ENCODE data around the gene EEFSEC. TPM values are rescaled to one million over a fixed set of nuclear protein-coding genes. Genes with fewer than 3 reads are reported as not detected.

The EEFSEC gene
- total and polyA plus RNA-seq, 2 experiments from 2014 or later = 10.1 to 16.2 TPM

DNA sequence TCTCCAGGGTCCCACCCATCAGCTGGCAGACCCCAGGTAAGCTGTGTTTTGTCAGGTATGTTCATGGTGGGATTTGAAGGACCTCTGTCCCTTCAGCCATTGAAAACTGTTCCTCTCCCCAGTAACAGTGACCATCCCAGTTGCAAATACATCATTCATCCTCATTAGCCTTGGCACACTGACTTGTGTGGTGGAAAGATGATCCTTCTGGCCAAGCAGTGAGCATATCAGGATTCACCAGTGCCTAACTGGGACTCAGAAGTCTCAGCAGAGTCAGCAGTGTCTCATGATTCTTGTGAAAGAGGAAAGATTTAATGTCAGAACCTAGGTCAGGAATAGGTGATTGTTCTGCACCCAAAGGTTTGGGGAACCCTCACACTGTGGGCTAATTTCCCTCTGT lies 223.2 kb downstream of the EEFSEC start:
- Histone ChIP-seq H3K4me3 (no peak overlapping the region), H3K4me2 (no peak overlapping the region), H3K36me3 (ENCODE audit: insufficient read depth) (no peaks in the 10 kb centered on the region), H3K27ac (ENCODE audit: low read depth) (no peak overlapping the region), H3K9me2 (ENCODE audit: insufficient read depth) (no peaks in the 10 kb centered on the region), H2AFZ (no peak overlapping the region), H3K79me2 (replicated peaks; ENCODE audit: insufficient read depth) (no peaks in the 10 kb centered on the region), H4K20me1 (replicated peaks; ENCODE audit: insufficient read depth) (peaks cover 7% of the 10 kb centered on the region), H3K4me1 (ENCODE audit: insufficient read depth) (no peaks in the 10 kb centered on the region), H3K27me3 (ENCODE audit: insufficient read depth) (no peaks in the 10 kb centered on the region), H3F3A (replicated peaks; ENCODE audit: low read depth) (no peaks in the 10 kb centered on the region)
- DNase-seq (ENCODE audit: low spot score) (no peak), ATAC-seq (no peak)
- no peaks in the 10 kb centered on the region for H3K9me3 Mint-ChIP-seq
- H3K27me3 Mint-ChIP-seq (ENCODE audit: insufficient read depth, low read depth, poor library complexity) = peaks cover 11% of the 10 kb centered on the region
- no peak overlapping the region for H3K27ac Mint-ChIP-seq
- TF ChIP-seq STAT1 (IDR thresholded peaks at IDR 0.05; ENCODE audit: unreplicated experiment) = no peak
- TF ChIP-seq NANOG (IDR thresholded peaks at IDR 0.05; ENCODE audit: borderline replicate concordance) = no peak
- no peak for TF ChIP-seq JUNB (IDR thresholded peaks at IDR 0.05; ENCODE audit: unreplicated experiment)
- no peak for TF ChIP-seq ZNF114 (CRISPR knock-in tag; IDR thresholded peaks at IDR 0.05)
- TF ChIP-seq, protein P1, sequence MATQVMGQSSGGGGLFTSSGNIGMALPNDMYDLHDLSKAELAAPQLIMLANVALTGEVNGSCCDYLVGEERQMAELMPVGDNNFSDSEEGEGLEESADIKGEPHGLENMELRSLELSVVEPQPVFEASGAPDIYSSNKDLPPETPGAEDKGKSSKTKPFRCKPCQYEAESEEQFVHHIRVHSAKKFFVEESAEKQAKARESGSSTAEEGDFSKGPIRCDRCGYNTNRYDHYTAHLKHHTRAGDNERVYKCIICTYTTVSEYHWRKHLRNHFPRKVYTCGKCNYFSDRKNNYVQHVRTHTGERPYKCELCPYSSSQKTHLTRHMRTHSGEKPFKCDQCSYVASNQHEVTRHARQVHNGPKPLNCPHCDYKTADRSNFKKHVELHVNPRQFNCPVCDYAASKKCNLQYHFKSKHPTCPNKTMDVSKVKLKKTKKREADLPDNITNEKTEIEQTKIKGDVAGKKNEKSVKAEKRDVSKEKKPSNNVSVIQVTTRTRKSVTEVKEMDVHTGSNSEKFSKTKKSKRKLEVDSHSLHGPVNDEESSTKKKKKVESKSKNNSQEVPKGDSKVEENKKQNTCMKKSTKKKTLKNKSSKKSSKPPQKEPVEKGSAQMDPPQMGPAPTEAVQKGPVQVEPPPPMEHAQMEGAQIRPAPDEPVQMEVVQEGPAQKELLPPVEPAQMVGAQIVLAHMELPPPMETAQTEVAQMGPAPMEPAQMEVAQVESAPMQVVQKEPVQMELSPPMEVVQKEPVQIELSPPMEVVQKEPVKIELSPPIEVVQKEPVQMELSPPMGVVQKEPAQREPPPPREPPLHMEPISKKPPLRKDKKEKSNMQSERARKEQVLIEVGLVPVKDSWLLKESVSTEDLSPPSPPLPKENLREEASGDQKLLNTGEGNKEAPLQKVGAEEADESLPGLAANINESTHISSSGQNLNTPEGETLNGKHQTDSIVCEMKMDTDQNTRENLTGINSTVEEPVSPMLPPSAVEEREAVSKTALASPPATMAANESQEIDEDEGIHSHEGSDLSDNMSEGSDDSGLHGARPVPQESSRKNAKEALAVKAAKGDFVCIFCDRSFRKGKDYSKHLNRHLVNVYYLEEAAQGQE (IDR thresholded peaks at IDR 0.05; ENCODE audit: unreplicated experiment) = no peak
- no peak for TF ChIP-seq POLR2AphosphoS5 (IDR thresholded peaks at IDR 0.05; ENCODE audit: low read depth)
- H3K36me3 Mint-ChIP-seq (ENCODE audit: low read depth) = no peaks in the 10 kb centered on the region
- no peak overlapping the region for H3K4me3 Mint-ChIP-seq
- peaks cover 9% of the 10 kb centered on the region; the same call in 2 of the 3 replicates for H3K4me1 Mint-ChIP-seq

DNA sequence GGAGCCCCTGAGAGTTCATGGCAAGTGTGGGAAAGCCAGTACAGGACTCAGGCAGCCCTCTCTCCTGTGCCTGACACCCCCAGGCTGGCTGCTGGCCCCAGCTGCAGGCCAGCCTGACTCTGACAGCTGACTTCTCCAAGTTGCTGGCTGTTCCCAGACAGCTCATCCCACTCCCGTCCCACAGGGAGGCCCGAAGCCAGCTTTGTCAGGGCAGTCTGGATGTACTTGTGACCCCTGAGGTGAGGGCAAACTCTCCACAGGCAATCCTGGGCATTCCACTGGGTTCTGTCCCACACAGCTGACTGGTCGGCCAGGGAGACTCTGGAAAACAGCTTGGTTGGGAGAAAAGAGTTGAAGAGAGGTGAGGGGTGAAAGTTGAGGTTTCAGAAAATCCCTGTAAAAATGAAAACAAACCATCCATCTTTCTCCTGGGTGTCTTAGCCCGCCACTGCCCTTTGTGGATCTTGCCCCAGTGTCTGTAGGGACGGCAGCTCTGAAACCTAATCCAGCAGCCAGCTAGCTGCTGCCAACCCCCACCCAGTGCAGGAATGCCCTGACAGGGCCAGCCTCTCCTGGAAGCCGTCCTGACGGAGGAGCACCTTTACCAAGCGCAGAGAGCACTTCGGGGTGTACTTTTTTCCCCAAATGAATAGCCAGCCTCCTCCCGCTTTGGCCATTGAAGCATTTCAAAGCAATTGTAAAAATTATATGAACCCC lies 225.5 kb downstream of the EEFSEC start:
- ATAC-seq (peak; percentile 58), DNase-seq (ENCODE audit: low spot score) (no peak)
- H3K36me3 ChIP-seq (ENCODE audit: insufficient read depth) = no peaks in the 10 kb centered on the region
- no peaks in the 10 kb centered on the region for H3K4me1 ChIP-seq (ENCODE audit: insufficient read depth)
- no peak overlapping the region for H3K27ac ChIP-seq (ENCODE audit: low read depth)
- no peaks in the 10 kb centered on the region for H3K9me3 Mint-ChIP-seq
- no peaks in the 10 kb centered on the region for H3K27me3 ChIP-seq (ENCODE audit: insufficient read depth)
- H3K79me2 ChIP-seq (replicated peaks; ENCODE audit: insufficient read depth) = no peaks in the 10 kb centered on the region
- no peak overlapping the region for H2AFZ ChIP-seq
- no peak overlapping the region for H3K4me2 ChIP-seq
- H3K4me1 Mint-ChIP-seq = peaks cover 5% of the 10 kb centered on the region; the same call in 1 of the 3 replicates
- no peak overlapping the region for H3K4me3 Mint-ChIP-seq
- peaks cover 9% of the 10 kb centered on the region for H3K27me3 Mint-ChIP-seq (ENCODE audit: insufficient read depth, low read depth, poor library complexity)
- no peak overlapping the region for H3K4me3 ChIP-seq
- no peaks in the 10 kb centered on the region for H3K9me2 ChIP-seq (ENCODE audit: insufficient read depth)
- H4K20me1 ChIP-seq (replicated peaks; ENCODE audit: insufficient read depth) = peaks cover 7% of the 10 kb centered on the region
- H3K27ac Mint-ChIP-seq = no peak overlapping the region
- no peaks in the 10 kb centered on the region for H3F3A ChIP-seq (replicated peaks; ENCODE audit: low read depth)
- no peaks in the 10 kb centered on the region for H3K36me3 Mint-ChIP-seq (ENCODE audit: low read depth)
- no peak for TF ChIP-seq STAT1 (IDR thresholded peaks at IDR 0.05; ENCODE audit: unreplicated experiment)
- TF ChIP-seq NANOG (IDR thresholded peaks at IDR 0.05; ENCODE audit: borderline replicate concordance) = no peak
- TF ChIP-seq, protein P2, sequence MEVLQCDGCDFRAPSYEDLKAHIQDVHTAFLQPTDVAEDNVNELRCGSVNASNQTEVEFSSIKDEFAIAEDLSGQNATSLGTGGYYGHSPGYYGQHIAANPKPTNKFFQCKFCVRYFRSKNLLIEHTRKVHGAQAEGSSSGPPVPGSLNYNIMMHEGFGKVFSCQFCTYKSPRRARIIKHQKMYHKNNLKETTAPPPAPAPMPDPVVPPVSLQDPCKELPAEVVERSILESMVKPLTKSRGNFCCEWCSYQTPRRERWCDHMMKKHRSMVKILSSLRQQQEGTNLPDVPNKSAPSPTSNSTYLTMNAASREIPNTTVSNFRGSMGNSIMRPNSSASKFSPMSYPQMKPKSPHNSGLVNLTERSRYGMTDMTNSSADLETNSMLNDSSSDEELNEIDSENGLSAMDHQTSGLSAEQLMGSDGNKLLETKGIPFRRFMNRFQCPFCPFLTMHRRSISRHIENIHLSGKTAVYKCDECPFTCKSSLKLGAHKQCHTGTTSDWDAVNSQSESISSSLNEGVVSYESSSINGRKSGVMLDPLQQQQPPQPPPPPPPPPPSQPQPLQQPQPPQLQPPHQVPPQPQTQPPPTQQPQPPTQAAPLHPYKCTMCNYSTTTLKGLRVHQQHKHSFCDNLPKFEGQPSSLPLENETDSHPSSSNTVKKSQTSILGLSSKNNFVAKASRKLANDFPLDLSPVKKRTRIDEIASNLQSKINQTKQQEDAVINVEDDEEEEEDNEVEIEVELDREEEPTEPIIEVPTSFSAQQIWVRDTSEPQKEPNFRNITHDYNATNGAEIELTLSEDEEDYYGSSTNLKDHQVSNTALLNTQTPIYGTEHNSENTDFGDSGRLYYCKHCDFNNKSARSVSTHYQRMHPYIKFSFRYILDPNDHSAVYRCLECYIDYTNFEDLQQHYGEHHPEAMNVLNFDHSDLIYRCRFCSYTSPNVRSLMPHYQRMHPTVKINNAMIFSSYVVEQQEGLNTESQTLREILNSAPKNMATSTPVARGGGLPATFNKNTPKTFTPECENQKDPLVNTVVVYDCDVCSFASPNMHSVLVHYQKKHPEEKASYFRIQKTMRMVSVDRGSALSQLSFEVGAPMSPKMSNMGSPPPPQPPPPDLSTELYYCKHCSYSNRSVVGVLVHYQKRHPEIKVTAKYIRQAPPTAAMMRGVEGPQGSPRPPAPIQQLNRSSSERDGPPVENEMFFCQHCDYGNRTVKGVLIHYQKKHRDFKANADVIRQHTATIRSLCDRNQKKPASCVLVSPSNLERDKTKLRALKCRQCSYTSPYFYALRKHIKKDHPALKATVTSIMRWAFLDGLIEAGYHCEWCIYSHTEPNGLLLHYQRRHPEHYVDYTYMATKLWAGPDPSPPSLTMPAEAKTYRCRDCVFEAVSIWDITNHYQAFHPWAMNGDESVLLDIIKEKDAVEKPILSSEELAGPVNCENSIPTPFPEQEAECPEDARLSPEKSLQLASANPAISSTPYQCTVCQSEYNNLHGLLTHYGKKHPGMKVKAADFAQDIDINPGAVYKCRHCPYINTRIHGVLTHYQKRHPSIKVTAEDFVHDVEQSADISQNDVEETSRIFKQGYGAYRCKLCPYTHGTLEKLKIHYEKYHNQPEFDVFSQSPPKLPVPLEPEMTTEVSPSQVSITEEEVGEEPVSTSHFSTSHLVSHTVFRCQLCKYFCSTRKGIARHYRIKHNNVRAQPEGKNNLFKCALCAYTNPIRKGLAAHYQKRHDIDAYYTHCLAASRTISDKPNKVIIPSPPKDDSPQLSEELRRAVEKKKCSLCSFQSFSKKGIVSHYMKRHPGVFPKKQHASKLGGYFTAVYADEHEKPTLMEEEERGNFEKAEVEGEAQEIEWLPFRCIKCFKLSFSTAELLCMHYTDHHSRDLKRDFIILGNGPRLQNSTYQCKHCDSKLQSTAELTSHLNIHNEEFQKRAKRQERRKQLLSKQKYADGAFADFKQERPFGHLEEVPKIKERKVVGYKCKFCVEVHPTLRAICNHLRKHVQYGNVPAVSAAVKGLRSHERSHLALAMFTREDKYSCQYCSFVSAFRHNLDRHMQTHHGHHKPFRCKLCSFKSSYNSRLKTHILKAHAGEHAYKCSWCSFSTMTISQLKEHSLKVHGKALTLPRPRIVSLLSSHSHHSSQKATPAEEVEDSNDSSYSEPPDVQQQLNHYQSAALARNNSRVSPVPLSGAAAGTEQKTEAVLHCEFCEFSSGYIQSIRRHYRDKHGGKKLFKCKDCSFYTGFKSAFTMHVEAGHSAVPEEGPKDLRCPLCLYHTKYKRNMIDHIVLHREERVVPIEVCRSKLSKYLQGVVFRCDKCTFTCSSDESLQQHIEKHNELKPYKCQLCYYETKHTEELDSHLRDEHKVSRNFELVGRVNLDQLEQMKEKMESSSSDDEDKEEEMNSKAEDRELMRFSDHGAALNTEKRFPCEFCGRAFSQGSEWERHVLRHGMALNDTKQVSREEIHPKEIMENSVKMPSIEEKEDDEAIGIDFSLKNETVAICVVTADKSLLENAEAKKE (CRISPR knock-in tag; IDR thresholded peaks at IDR 0.05) = no peak
- no peak for TF ChIP-seq POLR2AphosphoS5 (IDR thresholded peaks at IDR 0.05; ENCODE audit: low read depth)
- TF ChIP-seq, protein P3, sequence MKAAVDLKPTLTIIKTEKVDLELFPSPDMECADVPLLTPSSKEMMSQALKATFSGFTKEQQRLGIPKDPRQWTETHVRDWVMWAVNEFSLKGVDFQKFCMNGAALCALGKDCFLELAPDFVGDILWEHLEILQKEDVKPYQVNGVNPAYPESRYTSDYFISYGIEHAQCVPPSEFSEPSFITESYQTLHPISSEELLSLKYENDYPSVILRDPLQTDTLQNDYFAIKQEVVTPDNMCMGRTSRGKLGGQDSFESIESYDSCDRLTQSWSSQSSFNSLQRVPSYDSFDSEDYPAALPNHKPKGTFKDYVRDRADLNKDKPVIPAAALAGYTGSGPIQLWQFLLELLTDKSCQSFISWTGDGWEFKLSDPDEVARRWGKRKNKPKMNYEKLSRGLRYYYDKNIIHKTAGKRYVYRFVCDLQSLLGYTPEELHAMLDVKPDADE (IDR thresholded peaks at IDR 0.05) = no peak
- TF ChIP-seq EZH2phosphoT487 (IDR thresholded peaks at IDR 0.05; ENCODE audit: unreplicated experiment) = no peak
